ENCODE results near the gene GALP. TPM values are rescaled to one million over a fixed set of nuclear protein-coding genes. Genes with fewer than 3 reads are reported as not detected.
"Not testable (repeated sequence)": the region's sequence is repeated elsewhere in the genome, so short reads cannot be mapped to it uniquely, and the experiment has no call there.

Gene GALP
- total RNA-seq, 1 donor from 2014 or later = not detected

DNA sequence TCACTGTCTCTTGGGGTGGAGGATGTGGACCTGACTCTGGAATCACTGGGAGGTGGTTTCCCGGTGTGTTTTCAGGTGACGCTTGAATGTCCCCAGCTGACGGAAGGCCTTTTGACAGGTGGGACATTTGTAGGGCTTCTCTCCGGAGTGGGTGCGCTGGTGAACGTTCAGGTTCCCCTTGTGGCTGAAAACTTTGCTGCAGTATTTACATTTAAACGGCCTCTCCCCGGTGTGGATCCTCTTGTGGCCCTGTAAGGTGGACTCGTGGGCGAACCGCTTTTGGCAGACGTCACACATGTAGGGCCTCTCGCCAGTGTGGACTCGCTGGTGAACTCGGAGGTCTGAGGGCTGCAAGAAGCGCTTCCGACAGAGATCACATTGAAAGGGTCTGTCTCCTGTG, 14.0 kb downstream of the GALP start:
- intact Hi-C loops (cut with micrococcal nuclease) = no loop called here
- Histone ChIP-seq H3K36me3 (no peaks in the 10 kb centered on the region), H3K4me3 (no peak overlapping the region), H3K27me3 (ENCODE audit: low read depth) (peaks cover 21% of the 10 kb centered on the region), H3K4me1 (no peaks in the 10 kb centered on the region), H3K9me3 (replicated peaks) (no peaks in the 10 kb centered on the region), H3K27ac (replicated peaks) (no peak overlapping the region)
- TF ChIP-seq, protein P1, sequence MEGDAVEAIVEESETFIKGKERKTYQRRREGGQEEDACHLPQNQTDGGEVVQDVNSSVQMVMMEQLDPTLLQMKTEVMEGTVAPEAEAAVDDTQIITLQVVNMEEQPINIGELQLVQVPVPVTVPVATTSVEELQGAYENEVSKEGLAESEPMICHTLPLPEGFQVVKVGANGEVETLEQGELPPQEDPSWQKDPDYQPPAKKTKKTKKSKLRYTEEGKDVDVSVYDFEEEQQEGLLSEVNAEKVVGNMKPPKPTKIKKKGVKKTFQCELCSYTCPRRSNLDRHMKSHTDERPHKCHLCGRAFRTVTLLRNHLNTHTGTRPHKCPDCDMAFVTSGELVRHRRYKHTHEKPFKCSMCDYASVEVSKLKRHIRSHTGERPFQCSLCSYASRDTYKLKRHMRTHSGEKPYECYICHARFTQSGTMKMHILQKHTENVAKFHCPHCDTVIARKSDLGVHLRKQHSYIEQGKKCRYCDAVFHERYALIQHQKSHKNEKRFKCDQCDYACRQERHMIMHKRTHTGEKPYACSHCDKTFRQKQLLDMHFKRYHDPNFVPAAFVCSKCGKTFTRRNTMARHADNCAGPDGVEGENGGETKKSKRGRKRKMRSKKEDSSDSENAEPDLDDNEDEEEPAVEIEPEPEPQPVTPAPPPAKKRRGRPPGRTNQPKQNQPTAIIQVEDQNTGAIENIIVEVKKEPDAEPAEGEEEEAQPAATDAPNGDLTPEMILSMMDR (IDR thresholded peaks at IDR 0.05; ENCODE audit: borderline replicate concordance) = no peak
- DNase-seq = no peak

DNA sequence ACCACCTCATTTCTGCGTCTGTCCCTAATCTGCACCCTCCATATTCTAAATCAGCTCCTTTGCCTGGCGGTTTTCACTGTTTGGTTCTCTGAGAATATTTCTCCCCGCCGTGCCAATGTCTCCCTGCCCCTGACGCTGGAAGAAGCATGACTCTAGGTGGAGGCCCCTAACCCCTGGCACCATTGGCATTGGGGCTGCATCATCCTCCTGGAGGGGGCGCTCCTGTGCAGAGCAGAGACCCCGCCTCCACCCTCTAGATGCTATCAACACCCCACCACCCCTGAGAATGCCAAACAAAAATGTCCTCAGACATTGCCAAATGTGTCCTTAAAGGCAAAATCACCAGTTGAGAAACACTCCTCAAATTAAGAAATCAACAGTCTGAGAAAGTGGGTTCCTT, 15.3 kb downstream of the GALP start:
- TF ChIP-seq, protein P1 (IDR thresholded peaks at IDR 0.05; ENCODE audit: borderline replicate concordance) = no peak
- DNase-seq = no peak
- H3K4me1 ChIP-seq = no peaks in the 10 kb centered on the region
- intact Hi-C loops (cut with micrococcal nuclease) = no loop called here
- no peak overlapping the region for H3K4me3 ChIP-seq
- H3K9me3 ChIP-seq (replicated peaks) = no peaks in the 10 kb centered on the region
- no peak overlapping the region for H3K27ac ChIP-seq (replicated peaks)
- H3K36me3 ChIP-seq = no peaks in the 10 kb centered on the region
- H3K27me3 ChIP-seq (ENCODE audit: low read depth) = peaks cover 17% of the 10 kb centered on the region

DNA sequence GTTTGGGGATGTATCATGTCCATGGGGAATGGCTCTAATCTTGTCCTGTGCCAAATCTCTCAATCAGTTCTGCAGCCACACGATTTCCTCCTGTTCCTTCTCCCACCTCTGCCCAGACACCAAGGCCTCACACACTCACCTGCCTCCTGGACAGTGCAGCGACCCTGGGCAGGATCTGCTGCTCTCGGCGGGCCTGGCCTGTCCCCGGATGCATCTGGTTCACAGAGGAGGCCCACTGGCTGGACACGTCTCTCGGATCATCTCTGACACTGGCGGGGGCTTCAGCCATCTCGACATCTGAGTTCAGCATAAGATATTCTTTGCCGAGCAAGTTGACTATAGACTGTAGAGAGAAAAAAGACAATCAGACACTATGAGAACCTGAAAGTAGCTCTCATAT, 15.9 kb downstream of the GALP start:
- no peaks in the 10 kb centered on the region for H3K36me3 ChIP-seq
- intact Hi-C loops (cut with micrococcal nuclease) = no loop called here
- no peak for DNase-seq
- H3K4me3 ChIP-seq = no peak overlapping the region
- H3K27me3 ChIP-seq (ENCODE audit: low read depth) = peaks cover 11% of the 10 kb centered on the region
- H3K4me1 ChIP-seq = no peaks in the 10 kb centered on the region
- H3K9me3 ChIP-seq (replicated peaks) = no peaks in the 10 kb centered on the region
- no peak overlapping the region for H3K27ac ChIP-seq (replicated peaks)
- TF ChIP-seq, protein P1 (IDR thresholded peaks at IDR 0.05; ENCODE audit: borderline replicate concordance) = no peak

DNA sequence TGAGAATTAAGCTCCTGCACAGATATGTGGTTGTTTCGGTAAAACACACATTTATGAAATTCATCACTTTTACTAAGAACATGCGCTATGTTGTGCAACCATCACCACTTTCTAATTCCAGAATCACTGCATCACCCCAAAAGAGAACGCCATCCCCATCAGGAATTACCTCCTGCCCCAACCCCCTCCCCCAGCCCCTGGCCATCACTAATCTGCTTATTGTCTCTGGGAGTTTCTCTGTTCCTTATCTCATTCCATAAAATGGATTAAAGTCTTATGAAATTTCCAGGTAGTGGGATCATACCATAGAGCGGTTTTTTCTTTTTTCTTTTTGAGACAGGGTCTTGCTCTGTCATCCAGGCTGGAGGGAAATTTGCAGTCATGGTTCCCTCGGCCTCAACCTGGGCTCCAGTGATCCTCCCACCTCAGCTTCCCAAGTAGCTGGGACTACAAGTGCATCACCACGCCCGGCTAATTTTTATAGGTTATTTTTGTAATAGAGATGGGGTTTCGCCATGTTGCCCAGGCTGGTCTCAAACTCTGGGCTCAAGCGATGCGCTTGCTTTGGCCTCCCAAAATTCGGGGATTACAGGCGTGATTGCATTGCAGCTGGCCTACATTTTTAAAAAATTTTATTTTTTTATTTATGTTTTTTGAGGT, 18.3 kb downstream of the GALP start:
- no peak overlapping the region for H3K4me3 ChIP-seq
- peaks cover 5% of the 10 kb centered on the region for H3K27me3 ChIP-seq (ENCODE audit: low read depth)
- intact Hi-C loops (cut with micrococcal nuclease) = no loop called here
- TF ChIP-seq, protein P1 (IDR thresholded peaks at IDR 0.05; ENCODE audit: borderline replicate concordance) = no peak
- DNase-seq = no peak
- no peaks in the 10 kb centered on the region for H3K36me3 ChIP-seq
- H3K4me1 ChIP-seq = no peaks in the 10 kb centered on the region
- H3K27ac ChIP-seq (replicated peaks) = no peak overlapping the region
- H3K9me3 ChIP-seq (replicated peaks) = no peaks in the 10 kb centered on the region

DNA sequence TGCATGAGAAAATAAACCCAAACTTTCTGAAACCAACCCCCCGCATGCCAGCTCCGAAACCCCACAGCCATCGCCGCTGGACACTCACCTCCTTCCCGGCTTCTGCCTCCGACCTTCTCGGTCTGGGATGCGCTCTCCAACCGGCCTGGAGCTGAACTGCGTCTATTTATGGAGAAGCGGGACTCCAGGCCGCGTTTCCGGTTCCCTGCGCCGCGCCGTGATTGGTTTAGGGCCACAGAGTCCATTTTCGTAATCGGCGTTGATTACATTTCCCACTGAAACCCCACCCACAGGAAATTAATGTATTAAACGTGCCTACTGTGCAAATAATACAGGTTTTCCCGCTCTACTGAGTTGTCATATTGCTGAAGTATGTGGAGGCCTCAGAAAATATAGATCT, 21.8 kb downstream of the GALP start, which contains the start of gene ZSCAN5B:
ZSCAN5B (minus strand) TSS at position 138 of the 400 bp plus-strand sequence. CDS start 4,731 bp downstream, outside the sequence.
- intact Hi-C loops (cut with micrococcal nuclease); H3K4me1 ChIP-seq; H3K27me3 ChIP-seq (ENCODE audit: low read depth); H3K4me3 ChIP-seq; H3K27ac ChIP-seq (replicated peaks); H3K9me3 ChIP-seq (replicated peaks); DNase-seq; H3K36me3 ChIP-seq: not testable (repeated sequence)

DNA sequence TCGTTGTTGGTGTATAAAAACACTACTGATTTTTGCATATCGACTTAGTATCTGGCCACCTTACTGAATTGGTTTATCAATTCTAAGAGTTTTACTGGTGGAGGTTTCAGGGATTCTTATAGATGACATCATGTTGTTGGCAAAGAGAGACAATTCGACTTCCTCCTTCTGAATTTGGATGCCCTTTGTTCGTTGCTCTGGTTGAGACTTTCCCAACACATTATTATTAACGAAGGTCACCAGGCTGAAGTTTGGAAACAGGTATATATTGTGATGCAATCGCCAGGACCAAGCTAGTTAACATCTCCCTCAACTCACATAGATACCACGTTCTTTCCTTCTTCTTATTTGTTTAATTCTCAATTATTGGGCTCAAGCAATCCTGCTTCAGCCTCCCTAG, 23.9 kb downstream of the GALP start:
- intact Hi-C loops (cut with micrococcal nuclease) = no loop called here
- TF ChIP-seq, protein P1 (IDR thresholded peaks at IDR 0.05; ENCODE audit: borderline replicate concordance) = no peak
- Histone ChIP-seq H3K4me3 (no peak overlapping the region), H3K9me3 (replicated peaks) (no peaks in the 10 kb centered on the region), H3K27ac (replicated peaks) (no peak overlapping the region), H3K27me3 (ENCODE audit: low read depth) (peaks cover 13% of the 10 kb centered on the region), H3K36me3 (no peaks in the 10 kb centered on the region), H3K4me1 (no peaks in the 10 kb centered on the region)
- DNase-seq = no peak

Measured in left ventricle myocardium inferior (tissue), 1 donor.